GM18519 (cell line): Measurements from ENCODE around the gene MMP27.
"Not testable (repeated sequence)": the region's sequence is repeated elsewhere in the genome, so short reads cannot be mapped to it uniquely, and the experiment has no call there.

ENCODE experiments used
- ATAC-seq: cut with Tn5 transposase; IDR thresholded peaks from one replicate; pipeline ENCODE4 v1.9.1; 2021; ENCODE audit warnings: mild to moderate bottlenecking, moderate library complexity; ENCODE audit not compliant: unreplicated experiment, low FRiP score

The MMP27 gene

GRCh38 chr11:102705626-102706025 is at the start of gene MMP27:
TSS of gene MMP27 (minus strand) at chr11:102705769. CDS start at chr11:102705714, 55 bp downstream.
- no peak for ATAC-seq

- ATAC-seq, result no peak
Measured at GRCh38 chr11:102753267-102753666, 47.7 kb upstream of the MMP27 start.

- ATAC-seq, result no peak
Measured at GRCh38 chr11:102751673-102752072, 46.1 kb upstream of the MMP27 start.

- no peak for ATAC-seq
Measured at GRCh38 chr11:102749101-102749722, 43.6 kb upstream of the MMP27 start.

GRCh38 chr11:102746746-102747578 is 41.4 kb upstream of the MMP27 start:
- ATAC-seq, result not testable (repeated sequence)

GRCh38 chr11:102734650-102735049 is 29.1 kb upstream of the MMP27 start:
- no peak for ATAC-seq

- peak; percentile 85 for ATAC-seq
Measured at GRCh38 chr11:102733232-102733875, 27.8 kb upstream of the MMP27 start.

GRCh38 chr11:102730944-102731343 is 25.4 kb upstream of the MMP27 start:
- ATAC-seq, result not testable (repeated sequence)

GRCh38 chr11:102729849-102730815 is 24.6 kb upstream of the MMP27 start:
- ATAC-seq, result no peak

GRCh38 chr11:102727890-102728289 is 22.3 kb upstream of the MMP27 start:
- ATAC-seq, result no peak

GRCh38 chr11:102724904-102725500 is 19.4 kb upstream of the MMP27 start, which contains the start of gene MMP8:
TSS of gene MMP8 (minus strand) at chr11:102724954. CDS start at chr11:102724855, 99 bp downstream.
- ATAC-seq, result no peak

GRCh38 chr11:102722821-102723220 is 17.3 kb upstream of the MMP27 start:
- no peak for ATAC-seq

GRCh38 chr11:102719620-102720277 is 14.2 kb upstream of the MMP27 start:
- no peak for ATAC-seq

- ATAC-seq, result no peak
Measured at GRCh38 chr11:102717280-102717679, 11.7 kb upstream of the MMP27 start.

- ATAC-seq, result peak; percentile 82
Measured at GRCh38 chr11:102716527-102716926, 11.0 kb upstream of the MMP27 start.

GRCh38 chr11:102712137-102712536 is 6.6 kb upstream of the MMP27 start:
- ATAC-seq, result no peak

GRCh38 chr11:102709201-102709945 is 3.8 kb upstream of the MMP27 start:
- no peak for ATAC-seq

- ATAC-seq, result no peak
Measured at GRCh38 chr11:102708654-102709053, 3.1 kb upstream of the MMP27 start.

- ATAC-seq, result no peak
Measured at GRCh38 chr11:102704841-102705240, 728 bp downstream of the MMP27 start.
